NCI-H1436 (cell line): ENCODE results near the gene JMJD6.
"Not testable (repeated sequence)": the region's sequence is repeated elsewhere in the genome, so short reads cannot be mapped to it uniquely, and the experiment has no call there.

Experiments used
- DNase-seq: peaks from one replicate; lab custom pipeline; 2025; lab: John Stamatoyannopoulos, UW

JMJD6 gene

DNA sequence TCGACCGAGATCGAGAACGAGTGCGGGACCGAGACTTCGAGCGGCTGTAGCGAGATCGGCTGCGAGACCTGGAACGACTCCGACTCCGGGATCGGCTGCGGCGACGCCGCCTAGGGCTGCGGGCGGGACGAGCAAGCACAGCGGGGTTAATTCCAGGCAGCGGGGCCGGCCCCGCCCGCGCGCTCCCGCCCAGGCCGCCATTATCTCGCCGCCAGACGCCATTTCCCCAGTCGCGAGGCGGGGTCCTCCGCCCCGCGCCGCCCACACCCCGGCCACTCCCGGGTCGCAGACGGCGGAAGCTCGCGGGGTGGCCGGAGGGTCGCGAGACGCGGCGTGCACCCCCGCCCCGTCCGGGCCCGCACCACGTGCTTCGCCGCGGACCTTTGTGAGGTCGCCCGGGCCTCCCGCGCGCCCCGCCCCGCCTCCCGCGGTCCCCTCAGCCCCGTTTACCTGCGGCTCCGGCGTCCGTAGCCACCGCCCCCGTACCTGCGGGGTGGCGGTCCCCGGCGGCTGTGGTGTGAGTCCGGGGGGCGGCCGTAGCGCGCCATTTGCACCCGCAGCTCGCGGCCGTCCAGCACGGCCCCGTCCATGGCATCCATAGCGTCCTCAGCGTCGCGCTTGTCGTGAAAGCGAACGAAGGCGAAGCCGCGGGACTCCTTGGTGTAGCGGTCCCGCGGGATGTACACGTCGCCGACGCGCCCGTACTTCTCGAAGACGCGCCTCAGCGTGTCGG lies 10.1 kb upstream of the JMJD6 start:
- DNase-seq = peak; percentile 63

DNA sequence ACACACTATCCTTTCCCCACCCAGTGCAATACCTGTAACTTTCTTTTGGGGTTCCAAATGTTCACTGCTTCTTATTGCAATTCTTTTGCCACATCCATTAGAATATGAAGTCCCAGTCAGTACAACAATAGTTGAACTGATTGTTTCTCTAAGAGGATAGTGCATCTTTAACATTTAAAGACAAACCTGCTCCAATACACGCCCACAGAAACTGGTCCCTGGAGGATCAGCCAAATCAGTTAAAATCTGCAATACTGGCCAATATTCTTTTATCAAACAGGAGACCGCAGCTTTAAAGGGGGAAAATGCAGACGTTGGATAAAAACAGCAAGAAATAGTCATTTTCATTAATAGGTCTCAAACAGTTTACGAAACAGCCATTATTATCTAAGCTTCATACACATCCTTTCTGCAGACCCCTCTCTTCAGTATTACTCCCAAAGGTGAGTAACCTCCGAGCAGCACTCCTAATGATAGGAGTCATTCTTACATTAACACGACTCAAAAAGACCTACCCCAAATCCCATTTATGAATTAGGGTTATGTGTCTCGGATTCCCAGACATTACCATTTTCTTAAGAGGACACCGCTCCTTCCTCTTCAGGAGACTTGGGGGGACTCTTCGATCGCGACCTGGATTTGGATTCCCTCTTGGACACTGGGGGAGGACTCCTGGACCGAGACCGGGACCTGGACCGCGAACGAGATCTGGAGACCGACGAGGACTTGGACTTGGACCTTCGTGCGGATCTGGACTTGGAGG lies 9.4 kb upstream of the JMJD6 start:
- DNase-seq = no peak

DNA sequence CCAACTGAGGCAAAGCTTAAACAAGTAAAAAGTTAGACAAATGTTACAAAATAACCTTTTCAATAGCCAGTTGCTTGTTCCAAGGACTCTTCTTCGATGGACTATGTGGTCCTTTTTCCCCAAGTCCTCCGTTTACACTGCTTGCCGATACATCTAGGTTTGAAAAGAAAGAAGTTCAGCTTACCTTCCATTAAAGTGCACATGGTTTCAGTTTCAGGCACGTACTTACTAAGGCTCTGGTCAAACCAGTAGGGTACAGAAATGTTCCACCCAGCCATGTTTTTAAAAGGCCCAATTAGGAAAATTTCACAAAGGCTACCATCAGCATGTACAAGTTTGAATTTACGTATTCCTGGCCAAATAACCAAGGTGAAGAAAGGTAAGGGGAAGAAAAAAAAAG lies 8.6 kb upstream of the JMJD6 start:
- DNase-seq = no peak

DNA sequence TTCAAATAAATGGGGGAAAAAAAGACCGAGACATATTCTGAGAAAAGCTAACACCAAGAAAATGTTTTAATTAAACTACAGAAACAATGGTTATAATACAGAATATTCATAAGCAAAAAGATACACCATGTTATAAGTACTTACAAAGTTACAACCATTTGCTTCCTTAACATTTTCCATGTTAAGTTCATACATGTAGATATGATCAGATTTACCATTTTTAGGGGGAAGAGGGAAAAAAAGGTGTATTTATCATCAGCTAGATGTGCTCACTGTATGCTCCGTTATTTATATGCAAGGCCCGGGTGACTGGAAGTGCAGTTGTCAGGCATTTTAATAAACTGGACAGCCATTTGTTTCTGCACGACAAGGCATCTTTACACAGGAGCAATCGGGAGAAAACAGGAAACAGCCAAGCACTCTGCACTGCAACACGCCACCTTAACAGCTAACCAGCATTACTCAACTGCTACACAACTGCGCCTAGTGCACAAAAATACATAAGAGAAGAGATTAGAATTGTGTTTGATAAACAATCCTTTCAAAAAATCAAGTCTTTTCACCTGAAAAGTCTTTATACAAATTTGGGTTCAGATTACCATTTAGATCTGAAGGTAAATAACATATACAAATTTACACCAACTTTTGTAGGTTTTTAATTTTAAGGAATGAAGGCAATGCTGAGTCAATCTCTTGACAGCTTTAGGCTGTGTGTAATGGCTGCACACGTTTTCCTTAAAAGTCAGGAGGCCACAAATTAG lies 7.9 kb upstream of the JMJD6 start:
- no peak for DNase-seq

DNA sequence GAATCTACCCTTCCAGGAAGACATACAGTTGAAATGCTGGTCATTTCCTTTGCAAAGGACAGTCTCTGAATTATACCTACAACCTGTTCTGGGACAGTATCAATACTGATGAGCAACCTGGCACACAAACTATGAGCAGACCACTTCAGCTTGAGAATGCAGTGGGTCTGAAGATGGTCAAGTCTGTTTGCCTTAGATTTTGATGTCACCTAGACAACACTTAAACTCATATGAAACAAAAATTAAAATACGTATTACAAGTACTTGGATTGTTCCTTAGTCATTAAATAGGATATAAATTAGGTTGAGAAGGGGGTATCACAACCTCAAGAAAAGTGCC lies 7.2 kb upstream of the JMJD6 start:
- DNase-seq = no peak

DNA sequence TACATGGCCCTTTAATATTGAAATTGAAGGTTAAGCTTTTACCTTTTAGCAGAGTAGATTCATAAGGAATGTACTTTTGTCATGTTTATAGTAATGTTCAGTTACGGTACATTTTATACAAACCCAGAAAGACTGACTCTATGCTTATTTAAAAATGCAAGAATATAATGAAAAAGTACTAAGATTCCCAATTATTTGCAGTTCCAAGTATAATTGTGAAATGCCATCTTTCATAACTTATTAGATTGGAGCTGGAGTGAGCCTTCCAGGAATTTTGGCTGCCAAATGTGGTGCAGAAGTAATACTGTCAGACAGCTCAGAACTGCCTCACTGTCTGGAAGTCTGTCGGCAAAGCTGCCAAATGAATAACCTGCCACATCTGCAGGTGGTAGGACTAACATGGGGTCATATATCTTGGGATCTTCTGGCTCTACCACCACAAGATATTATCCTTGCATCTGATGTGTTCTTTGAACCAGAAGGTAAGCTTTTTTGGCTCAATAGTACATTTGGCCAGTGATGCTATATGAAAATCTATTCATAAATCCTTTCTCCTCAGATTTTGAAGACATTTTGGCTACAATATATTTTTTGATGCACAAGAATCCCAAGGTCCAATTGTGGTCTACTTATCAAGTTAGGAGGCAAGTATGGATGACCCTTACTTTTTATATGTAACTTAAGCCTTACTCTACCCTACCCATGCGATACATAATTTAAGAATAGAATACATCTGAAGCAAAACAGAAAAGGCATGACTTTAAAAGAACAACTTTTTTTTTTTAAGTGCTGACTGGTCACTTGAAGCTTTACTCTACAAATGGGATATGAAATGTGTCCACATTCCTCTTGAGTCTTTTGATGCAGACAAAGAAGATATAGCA lies 6.6 kb upstream of the JMJD6 start:
- no peak for DNase-seq

DNA sequence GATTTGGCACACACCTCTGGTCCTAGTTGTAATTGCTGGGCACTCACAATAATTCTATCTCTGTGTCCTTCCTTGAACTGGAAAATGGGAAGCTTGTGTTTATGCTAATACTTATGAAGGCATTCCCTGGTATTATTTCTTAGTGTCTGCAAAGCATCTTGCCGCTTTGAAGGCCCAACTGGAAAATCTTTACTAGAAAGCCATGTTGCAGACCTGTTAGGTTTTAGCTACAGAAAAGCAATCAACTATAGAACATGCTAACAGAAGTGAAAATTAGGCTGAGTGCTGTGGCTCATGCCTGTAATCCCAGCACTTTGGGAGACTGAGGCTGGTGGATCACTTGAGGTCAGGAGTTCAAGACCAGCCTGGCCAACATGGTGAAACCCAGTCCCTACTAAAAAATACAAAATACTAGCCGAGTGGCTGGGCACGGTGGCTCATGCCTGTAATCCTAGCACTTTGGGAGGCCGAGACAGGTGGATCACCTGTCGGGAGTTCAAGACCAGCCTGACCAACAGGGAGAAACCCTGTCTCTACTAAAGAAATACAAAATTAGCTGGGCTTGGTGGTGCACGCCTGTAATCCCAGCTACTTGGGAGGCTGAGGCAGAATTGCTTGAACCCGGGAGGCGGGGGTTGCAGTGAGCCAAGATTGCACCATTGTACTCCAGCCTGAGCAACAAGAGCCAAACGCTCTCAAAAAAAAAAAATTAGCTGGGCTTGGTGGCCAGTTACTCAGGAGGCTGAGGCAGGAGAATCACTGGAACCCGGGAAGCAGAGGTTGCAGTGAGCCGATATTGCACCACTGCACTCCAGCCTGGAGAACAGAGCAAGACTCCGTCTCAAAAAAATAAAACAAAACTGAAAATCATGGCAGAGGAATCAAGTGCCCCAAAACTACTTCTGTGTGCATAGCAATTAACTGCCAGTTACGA lies 5.7 kb upstream of the JMJD6 start:
- not testable (repeated sequence) for DNase-seq

DNA sequence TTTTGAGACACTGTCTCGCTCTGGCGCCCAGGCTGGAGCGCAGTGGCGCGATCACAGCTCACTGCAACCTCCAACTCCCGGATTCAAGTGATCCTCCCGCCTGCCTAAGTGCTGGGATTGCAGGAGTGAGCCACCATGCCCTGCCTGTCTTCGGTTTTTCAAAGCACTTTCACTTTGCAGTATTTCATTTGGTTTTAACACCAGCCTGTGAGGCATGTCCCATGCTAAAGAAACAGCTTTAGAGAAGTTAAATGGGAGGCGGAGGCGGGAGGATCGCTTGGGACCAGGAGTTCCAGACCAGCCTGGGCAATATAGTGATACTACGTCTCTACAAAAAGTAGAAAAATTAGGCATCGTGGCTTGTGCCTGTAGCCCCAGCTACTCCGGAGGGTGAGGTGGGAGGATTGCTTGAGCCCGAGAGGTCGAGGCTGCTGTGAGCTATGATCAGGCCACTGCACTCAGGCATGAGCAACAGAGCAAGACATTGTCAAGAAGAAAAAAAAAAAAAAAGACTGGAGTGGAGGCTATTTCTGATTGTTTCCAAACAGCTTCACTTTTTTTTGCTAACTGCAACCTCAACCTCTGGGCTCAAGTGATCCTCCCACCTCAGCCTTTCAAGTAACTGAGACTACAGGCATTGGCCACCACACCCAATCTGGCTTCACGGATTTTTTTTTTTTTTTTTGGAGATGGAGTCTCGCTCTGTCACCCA lies 1.5 kb upstream of the JMJD6 start:
- DNase-seq = no peak

DNA sequence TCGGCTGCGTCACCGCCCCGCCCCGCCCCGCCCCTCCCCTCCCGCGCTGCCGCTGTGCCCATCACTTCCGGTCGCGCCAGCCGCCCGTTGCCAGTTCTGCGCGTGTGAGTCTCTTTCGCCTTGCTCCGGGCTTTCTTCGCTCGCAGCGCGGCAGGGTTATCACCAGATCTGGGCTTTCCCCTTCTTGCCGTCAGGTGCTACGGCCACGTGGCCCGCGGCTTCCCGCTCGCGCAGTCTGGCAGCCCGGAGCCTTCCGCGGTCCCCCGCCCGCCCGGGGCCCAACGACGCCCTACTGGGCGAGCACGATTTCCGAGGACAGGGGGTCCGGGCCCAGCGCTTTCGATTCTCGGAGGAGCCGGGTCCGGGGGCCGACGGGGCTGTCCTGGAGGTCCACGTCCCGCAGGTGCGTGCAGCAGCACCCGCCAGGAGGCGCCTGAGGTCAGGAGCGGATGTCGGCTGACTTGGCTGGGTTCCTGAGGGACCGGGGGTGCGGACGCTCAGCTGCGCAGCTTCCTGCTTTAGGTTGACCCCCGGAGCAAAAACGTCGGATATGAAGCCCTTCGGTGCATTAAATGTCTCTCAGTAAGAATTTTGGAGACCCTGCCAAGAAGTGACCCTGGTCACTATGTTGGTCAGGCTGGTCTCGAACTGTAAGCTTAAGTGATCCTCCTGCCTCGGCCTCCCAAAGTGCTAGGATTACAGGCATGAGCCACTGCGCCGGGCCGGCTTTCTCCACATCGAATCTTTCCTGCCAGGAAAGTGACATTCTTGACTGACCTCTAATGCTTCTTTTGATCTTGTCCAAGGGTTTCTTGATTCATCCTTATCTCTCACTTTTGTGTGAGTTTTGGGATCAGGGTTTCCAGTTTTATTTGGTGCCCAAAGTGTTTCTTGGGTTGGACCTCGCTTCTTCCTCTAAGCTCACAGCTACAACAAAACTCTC lies 641 bp upstream of the JMJD6 start, which contains the start of gene METTL23:
Gene METTL23 (plus strand): TSS at position 64 of the 943 bp plus-strand sequence. CDS start 2,872 bp downstream, outside the sequence.
- peak; percentile 81 for DNase-seq

DNA sequence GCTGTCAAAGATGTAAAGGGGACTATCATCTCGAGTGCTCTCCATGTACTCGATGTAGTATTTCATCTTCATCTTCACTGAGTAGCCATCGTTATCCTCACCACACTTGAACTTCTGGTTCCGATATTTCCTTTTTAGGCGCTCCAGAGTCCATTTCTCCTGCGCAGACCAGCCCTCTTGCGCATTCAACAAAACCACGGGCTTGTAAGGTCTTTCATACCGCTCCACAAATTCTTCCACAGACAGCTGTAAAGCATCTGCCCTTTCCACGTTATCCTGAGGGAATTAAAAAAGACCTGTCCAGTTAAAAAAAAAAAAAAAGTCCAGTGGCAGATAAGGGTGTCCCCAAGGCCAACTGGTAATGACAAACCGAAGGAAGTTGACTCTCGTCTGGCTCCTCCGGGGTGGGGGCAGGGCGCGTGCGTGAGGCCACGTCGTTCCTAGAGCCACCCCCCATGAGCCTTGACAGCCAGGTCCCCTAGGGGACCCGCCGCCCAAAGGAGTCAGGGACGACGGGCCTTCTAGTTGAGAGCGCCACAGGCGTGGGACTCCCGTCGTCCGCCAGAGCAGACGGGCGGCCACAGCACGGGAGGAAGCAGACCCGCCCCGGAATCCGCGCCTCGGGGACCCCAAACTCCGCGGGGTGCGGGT lies 701 bp downstream of the JMJD6 start:
- peak; percentile 62 for DNase-seq

DNA sequence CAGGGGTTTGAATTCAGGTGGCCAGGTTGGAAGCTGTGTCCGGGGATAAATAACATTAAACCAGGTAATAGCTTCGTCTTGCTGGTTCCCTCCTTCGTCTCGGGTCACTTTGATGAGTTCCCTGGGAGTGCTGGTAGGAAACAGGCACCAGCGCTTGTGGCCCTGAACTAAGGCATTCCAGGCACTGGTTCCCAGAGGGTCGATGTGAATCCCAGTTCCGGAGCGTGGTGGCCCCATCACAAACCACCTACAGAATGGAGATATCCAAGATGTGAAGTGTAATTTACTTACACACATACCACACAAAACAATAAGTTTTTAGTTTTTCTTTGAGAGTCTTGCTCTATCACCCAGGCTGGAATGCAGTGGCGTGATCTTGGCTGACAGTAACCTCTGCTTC lies 2.6 kb downstream of the JMJD6 start:
- DNase-seq = no peak

DNA sequence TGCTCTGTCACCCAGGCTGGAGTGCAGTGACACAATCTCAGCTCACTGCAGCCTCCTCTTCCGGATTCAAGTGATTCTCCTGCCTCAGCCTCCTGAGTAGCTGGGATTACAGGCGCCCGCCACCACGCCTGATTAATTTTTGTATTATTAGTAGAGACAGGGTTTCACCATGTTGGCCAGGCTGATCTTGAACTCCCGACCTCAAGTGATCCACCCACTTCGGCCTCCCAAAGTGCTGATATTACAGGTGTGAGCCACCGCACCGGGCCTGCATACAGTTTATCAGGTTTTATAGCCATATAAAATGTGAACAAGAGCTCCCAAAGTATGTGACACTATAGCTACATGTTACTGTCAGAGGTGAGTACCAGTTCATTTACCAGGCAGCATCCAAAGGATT lies 3.4 kb downstream of the JMJD6 start:
- DNase-seq = not testable (repeated sequence)

DNA sequence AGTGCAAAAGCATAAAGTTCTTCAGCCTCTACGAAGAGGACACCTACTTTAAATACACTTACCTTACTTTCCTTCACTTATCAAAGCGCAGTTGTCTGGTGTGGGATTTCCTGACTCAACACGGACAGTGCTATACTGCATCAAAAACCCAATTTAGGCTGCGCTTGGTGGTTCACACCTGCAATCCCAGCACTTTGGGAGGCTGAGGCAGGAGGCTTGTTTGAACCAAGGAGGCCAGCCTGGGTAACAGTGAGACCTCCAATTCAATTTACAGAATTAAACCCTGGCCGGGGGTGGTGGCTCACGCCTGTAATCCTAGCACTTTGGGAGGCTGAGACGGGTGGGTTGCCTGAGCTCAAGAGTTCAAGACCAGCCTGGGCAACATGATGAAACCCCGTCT lies 4.1 kb downstream of the JMJD6 start:
- no peak for DNase-seq

DNA sequence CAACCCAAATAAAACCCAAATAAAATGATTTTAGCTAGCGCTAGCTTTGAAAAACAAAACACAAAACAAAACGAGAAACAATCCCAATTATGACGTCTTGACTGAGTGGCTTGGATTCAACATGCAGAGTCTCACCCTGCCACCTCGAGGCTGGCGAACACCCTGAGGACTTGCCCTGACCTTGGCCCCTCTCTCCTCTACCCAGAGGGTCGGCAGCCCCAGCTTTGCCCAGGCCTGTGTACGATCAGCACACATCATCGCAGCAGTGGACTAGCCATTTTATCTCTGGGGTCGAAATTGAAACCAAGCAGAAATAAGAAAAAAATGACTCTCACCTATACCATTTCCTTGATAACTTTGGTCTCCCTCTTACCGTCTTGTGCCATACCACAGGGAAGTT lies 4.9 kb downstream of the JMJD6 start:
- DNase-seq = no peak

DNA sequence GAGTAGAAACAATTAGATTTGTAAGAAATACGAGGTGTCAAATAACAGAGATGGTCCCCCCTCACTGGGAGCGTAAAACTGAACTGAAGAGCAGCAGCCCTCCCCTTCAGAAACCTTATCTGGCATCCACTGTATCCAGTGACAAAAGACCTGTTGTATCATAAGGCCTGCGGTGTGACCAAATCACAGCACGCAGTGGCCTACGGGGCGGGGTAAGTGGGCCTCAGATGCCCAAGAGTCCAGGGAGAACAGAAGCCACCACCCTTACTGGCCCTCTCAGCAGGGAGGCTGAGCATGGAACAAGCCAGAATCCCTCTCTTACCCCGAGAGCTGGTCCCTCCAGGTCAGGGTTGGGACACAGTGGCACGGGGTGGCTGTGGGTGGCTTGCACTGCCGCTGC lies 5.5 kb downstream of the JMJD6 start:
- no peak for DNase-seq

DNA sequence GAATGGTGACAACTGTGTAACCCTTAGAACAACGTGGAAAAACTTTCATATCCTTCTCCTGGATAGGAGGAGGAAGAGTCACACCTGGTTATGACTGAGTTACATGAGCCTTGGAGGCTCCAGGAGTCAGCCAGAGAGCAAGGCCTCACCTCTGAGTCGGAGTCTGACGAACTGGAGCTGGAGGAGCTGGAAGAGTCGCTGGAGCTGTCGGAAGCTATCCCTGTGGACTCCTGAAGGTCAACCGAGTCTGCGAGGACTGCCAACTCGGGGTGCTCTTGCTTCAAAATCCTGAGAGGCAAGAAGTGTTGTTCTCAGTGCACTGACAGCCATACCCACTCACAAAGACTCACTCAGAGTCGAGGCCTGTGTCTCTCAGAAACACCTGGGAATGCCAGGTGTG lies 6.2 kb downstream of the JMJD6 start:
- no peak for DNase-seq

DNA sequence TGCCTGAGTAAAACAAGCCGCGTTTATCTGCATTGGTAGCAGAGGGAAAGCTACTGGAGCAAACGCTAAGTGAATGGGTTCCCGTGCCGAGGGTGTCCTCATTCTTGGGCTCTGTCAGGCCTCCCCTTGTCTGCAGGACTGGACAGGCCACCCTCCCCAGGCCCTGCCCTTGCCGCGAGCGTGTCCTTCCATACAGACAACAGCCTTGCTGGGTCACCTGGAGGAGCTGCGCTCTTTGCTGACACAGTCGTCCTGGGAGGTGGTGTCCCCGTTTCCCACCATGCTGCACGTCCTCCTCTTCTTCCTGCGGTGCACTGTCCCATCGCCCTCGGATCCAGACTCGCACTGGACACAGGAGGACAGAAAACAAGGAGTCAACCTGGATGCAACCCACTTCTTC lies 7.9 kb downstream of the JMJD6 start:
- no peak for DNase-seq

DNA sequence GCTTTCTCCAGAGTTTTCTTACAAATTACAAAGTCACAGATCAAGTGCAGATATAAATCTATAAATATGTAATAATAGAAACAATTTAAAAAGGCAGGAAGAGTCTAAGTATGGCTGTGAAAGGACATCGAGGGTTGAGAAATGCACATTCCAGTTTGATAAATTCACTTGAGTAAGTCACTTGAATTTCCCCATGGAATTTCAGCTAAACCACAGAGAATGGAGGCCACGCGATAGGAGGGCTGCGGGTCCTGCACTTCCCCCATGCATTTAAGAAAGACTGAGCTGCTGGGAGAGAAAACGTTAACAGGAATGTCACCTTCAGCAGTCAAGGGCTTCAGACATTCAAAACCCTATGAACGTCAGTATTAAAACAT lies 9.6 kb downstream of the JMJD6 start:
- DNase-seq = no peak
